Neural cell (in vitro differentiated cells): ENCODE measurements around the gene PTTG1. TPM values are rescaled to one million over a fixed set of nuclear protein-coding genes. Genes with fewer than 3 reads are reported as not detected.

Source experiments
- H2AFZ ChIP-seq: fragments of 200-600, 300-800 bp; sonication (generic), shearing (Covaris generic); 2 replicates; pipeline ENCODE4 v1.6.0; 2014; ENCODE audit warnings: low read depth, mild to moderate bottlenecking, antibody characterized with exemption, low read length, moderate library complexity
- H3F3A ChIP-seq: fragments of 200-600 bp; shearing (Covaris generic); 2 replicates; pipeline ENCODE4 v1.6.1; 2016; ENCODE audit warnings: mild to moderate bottlenecking, moderate library complexity, mixed read lengths, antibody characterized with exemption, low read length; ENCODE audit not compliant: insufficient read depth, poor library complexity, severe bottlenecking
- H3K27ac ChIP-seq: fragments of 200-600, 300-800 bp; sonication (generic), shearing (Covaris generic); 2 replicates; pipeline ENCODE4 v1.5.1; 2014; ENCODE audit warnings: mild to moderate bottlenecking, low read length, moderate library complexity
- H3K27me3 ChIP-seq: fragments of 300-800, 200-600 bp; sonication (generic), shearing (Covaris generic); 2 replicates; pipeline ENCODE4 v1.6.0; 2014; ENCODE audit warnings: mild to moderate bottlenecking, low read depth, low read length, moderate library complexity; ENCODE audit not compliant: insufficient read depth
- H3K36me3 ChIP-seq: fragments of 300-800, 200-600 bp; sonication (generic), shearing (Covaris generic); 2 replicates; pipeline ENCODE4 v1.5.1; 2014; ENCODE audit warnings: mild to moderate bottlenecking, antibody characterized with exemption, low read length, moderate library complexity; ENCODE audit not compliant: insufficient read depth
- H3K4me2 ChIP-seq: fragments of 300-800, 200-600 bp; sonication (generic), shearing (Covaris generic); 2 replicates; pipeline ENCODE4 v1.6.0; 2014; ENCODE audit warnings: mild to moderate bottlenecking, low read length
- H3K4me3 ChIP-seq: fragments of 300-800, 200-600 bp; sonication (generic), shearing (Covaris generic); 2 replicates; pipeline ENCODE4 v1.5.1; 2014; ENCODE audit warnings: mild to moderate bottlenecking, low read length, moderate library complexity
- H3K79me2 ChIP-seq: fragments of 200-600 bp; shearing (Covaris generic); replicated peaks from 2 replicates; pipeline ENCODE4 v1.6.0; 2014; ENCODE audit warnings: mild to moderate bottlenecking, low read length, moderate library complexity; ENCODE audit not compliant: insufficient read depth
- H3K9ac ChIP-seq: fragments of 300-800, 200-600 bp; sonication (generic), shearing (Covaris generic); 2 replicates; pipeline ENCODE4 v1.6.1; 2016; ENCODE audit warnings: mild to moderate bottlenecking, low read length, mixed read lengths
- H3K9me2 ChIP-seq: fragments of 200-600 bp; shearing (Covaris generic); 2 replicates; pipeline ENCODE4 v1.6.1; 2016; ENCODE audit warnings: mild to moderate bottlenecking, low read length, mixed read lengths; ENCODE audit not compliant: insufficient read depth
- H3K9me3 ChIP-seq: fragments of 200-600, 300-800 bp; sonication (generic), shearing (Covaris generic); 2 replicates; pipeline ENCODE4 v1.6.1; 2016; ENCODE audit warnings: mild to moderate bottlenecking, mixed run types, low read length, moderate library complexity, mixed read lengths
- H4K20me1 ChIP-seq: fragments of 200-600 bp; shearing (Covaris generic); 2 replicates; pipeline ENCODE4 v1.6.1; 2016; ENCODE audit warnings: mild to moderate bottlenecking, mixed run types; ENCODE audit not compliant: insufficient read depth
- CTCF ChIP-seq: fragments of 450-650 bp; IDR thresholded peaks from 2 replicates; pipeline ENCODE4 v1.5.1; 2014; ENCODE audit warnings: antibody characterized with exemption, mild to moderate bottlenecking, moderate library complexity; ENCODE audit not compliant: poor library complexity, severe bottlenecking
- EP300 ChIP-seq: fragments of 450-650 bp; conservative IDR thresholded peaks from 2 replicates; pipeline ENCODE4 v1.6.1; 2014; ENCODE audit warnings: antibody characterized with exemption, mild to moderate bottlenecking, moderate library complexity; ENCODE audit not compliant: poor library complexity, severe bottlenecking
- EZH2 ChIP-seq: fragments of 200-600, 300-800 bp; shearing (Covaris generic), sonication (generic); IDR thresholded peaks from 2 replicates; pipeline ENCODE4 v1.6.1; 2014; ENCODE audit warnings: antibody characterized with exemption, low read length, borderline replicate concordance, mild to moderate bottlenecking; ENCODE audit not compliant: insufficient read depth, poor library complexity, severe bottlenecking
- POLR2AphosphoS5 ChIP-seq: IDR thresholded peaks from 2 replicates; pipeline ENCODE4 v1.6.1; 2012
- REST ChIP-seq: IDR thresholded peaks from 2 replicates; pipeline ENCODE4 v1.6.1; 2012; ENCODE audit warnings: borderline replicate concordance
- SMC3 ChIP-seq: fragments of 450-650 bp; conservative IDR thresholded peaks from 2 replicates; pipeline ENCODE4 v1.6.1; 2014; ENCODE audit warnings: antibody characterized with exemption, mild to moderate bottlenecking, moderate library complexity; ENCODE audit not compliant: poor library complexity
- TAF1 ChIP-seq: IDR thresholded peaks from 2 replicates; pipeline ENCODE4 v1.6.1; 2012; ENCODE audit warnings: low read depth
- polyA plus RNA-seq: library from polyadenylated mRNA; depleted of rRNA; stranded (reverse); fragments of >200 nt; gene quantifications from 2 replicates; pipeline ENCODE4 v1.2.3, GENCODE V29; 2014

The PTTG1 gene
- polyA plus RNA-seq, 1 donor from 2014 or later = 42.6 TPM

GRCh38 chr5:160419458-160420330 is 2.0 kb upstream of the PTTG1 start:
- no peak for TF ChIP-seq CTCF
- no peak for TF ChIP-seq REST
- no peak for TF ChIP-seq POLR2AphosphoS5
- TF ChIP-seq EP300 = no peak
- TF ChIP-seq SMC3 = no peak
- no peak for TF ChIP-seq TAF1
- TF ChIP-seq EZH2 = no peak

GRCh38 chr5:160420331-160420610 is 1.4 kb upstream of the PTTG1 start:
- Histone ChIP-seq H3K79me2 (peaks cover 45% of the 10 kb centered on the region), H3K27ac (no peak overlapping the region), H3F3A (no peaks in the 10 kb centered on the region), H3K4me3 (no peak overlapping the region), H3K9me2 (no peaks in the 10 kb centered on the region), H3K9ac (no peak overlapping the region), H2AFZ (no peak overlapping the region), H3K9me3 (no peaks in the 10 kb centered on the region), H3K36me3 (no peaks in the 10 kb centered on the region), H3K27me3 (no peaks in the 10 kb centered on the region), H4K20me1 (no peaks in the 10 kb centered on the region), H3K4me2 (no peak overlapping the region)
- TF ChIP-seq REST (no peak), TAF1 (no peak)

More at GRCh38 chr5:160419458-160420330, 2.0 kb upstream of the PTTG1 start:
- Histone ChIP-seq H3K79me2 (peaks cover 44% of the 10 kb centered on the region), H3K27ac (peak overlapping the region; percentile 78), H4K20me1 (no peaks in the 10 kb centered on the region), H3K9me3 (no peaks in the 10 kb centered on the region), H3K27me3 (no peaks in the 10 kb centered on the region), H3F3A (no peaks in the 10 kb centered on the region), H3K9me2 (no peaks in the 10 kb centered on the region), H3K36me3 (no peaks in the 10 kb centered on the region), H3K4me3 (peak overlapping the region; percentile 87), H3K9ac (peak overlapping the region; percentile 85), H3K4me2 (peak overlapping the region; percentile 57), H2AFZ (peak overlapping the region; percentile 48)
